H1 (cell line): ENCODE measurements around the gene GPR63. TPM values are rescaled to one million over a fixed set of nuclear protein-coding genes. Genes with fewer than 3 reads are reported as not detected.

ENCODE experiments used
- CTCF ChIA-PET: fragments of 300-600 bp; sonication (Branson Sonifier 250); formaldehyde crosslinking; loops from one replicate; lab custom pipeline; 2021; ENCODE audit not compliant: partially characterized antibody; lab: Charles Lee
- POLR2A ChIA-PET: fragments of 300-600 bp; sonication (Branson Sonifier 250); formaldehyde crosslinking; loops from one replicate; lab custom pipeline; 2021; ENCODE audit warnings: inconsistent platforms; ENCODE audit not compliant: partially characterized antibody; lab: Charles Lee
- DNase-seq, 2 experiments: peaks; one replicate each; pipeline versions ENCODE4 v3.0.0 to v3.0.0-alpha.2; 2010 to 2022; ENCODE audit warnings: low spot score in 2 of 2, low read depth in 1 of 2, mixed read lengths in 1 of 2
- FAIRE-seq: peaks from 2 replicates; lab custom pipeline; 2011; peaks lifted over from hg19 to GRCh38; lab: Jason Lieb, UNC
- H2AFZ ChIP-seq: 2 replicates; pipeline ENCODE4 v1.8.1; 2012; ENCODE audit warnings: low read length, inconsistent platforms
- H2AK5ac ChIP-seq: 2 replicates; pipeline ENCODE4 v1.6.1; 2013; ENCODE audit warnings: low read depth, low read length
- H2BK120ac ChIP-seq: replicated peaks from 2 replicates; pipeline ENCODE3; 2013; ENCODE audit warnings: low read depth, low read length, inconsistent platforms
- H2BK12ac ChIP-seq: 2 replicates; pipeline ENCODE4 v1.6.1; 2013; ENCODE audit warnings: low read depth, low read length
- H2BK15ac ChIP-seq: 2 replicates; pipeline ENCODE4 v1.6.1; 2013; ENCODE audit warnings: low read length
- H2BK20ac ChIP-seq: 2 replicates; pipeline ENCODE4 v1.6.1; 2013; ENCODE audit warnings: low read length
- H2BK5ac ChIP-seq: 2 replicates; pipeline ENCODE4 v1.6.1; 2013; ENCODE audit warnings: low read depth, low read length
- H3K14ac ChIP-seq: 2 replicates; pipeline ENCODE4 v1.6.1; 2013; ENCODE audit warnings: inconsistent platforms; ENCODE audit not compliant: insufficient read length
- H3K18ac ChIP-seq: 2 replicates; pipeline ENCODE4 v1.6.1; 2013; ENCODE audit warnings: low read length; ENCODE audit errors: extremely low read depth
- H3K23ac ChIP-seq: 2 replicates; pipeline ENCODE4 v1.6.1; 2013; ENCODE audit warnings: inconsistent platforms; ENCODE audit not compliant: insufficient read length
- H3K23me2 ChIP-seq: 2 replicates; pipeline ENCODE4 v1.6.1; 2013; ENCODE audit warnings: low read depth, low read length
- H3K27ac ChIP-seq: 2 replicates; pipeline ENCODE4 v1.6.1; 2011; ENCODE audit warnings: low read depth, low read length, inconsistent platforms
- H3K27me3 ChIP-seq, 4 experiments: replicated peaks in 1 of 4; 1 replicate in 1 of 4; 2 replicates in 3 of 4; pipeline versions ENCODE4 v1.6.1 to v1.8.1; 2011 to 2013; ENCODE audit warnings: low read length in 3 of 4, mild to moderate bottlenecking in 3 of 4, inconsistent platforms in 2 of 4, mixed read lengths in 2 of 4, moderate library complexity in 1 of 4; ENCODE audit not compliant: control insufficient read depth in 3 of 4, insufficient read depth in 3 of 4; ENCODE audit errors: extremely low read depth in 1 of 4
- H3K36me3 ChIP-seq, 4 experiments: 2 replicates each; pipeline versions ENCODE4 v1.6.1 to v1.8.1; 2011 to 2013; ENCODE audit warnings: mild to moderate bottlenecking in 4 of 4, low read length in 3 of 4, moderate library complexity in 2 of 4, control low read depth in 1 of 4, inconsistent platforms in 1 of 4; ENCODE audit not compliant: insufficient read depth in 4 of 4, control insufficient read depth in 2 of 4
- H3K4ac ChIP-seq: replicated peaks from 2 replicates; pipeline ENCODE3; 2013; ENCODE audit warnings: low read length, low read depth, mixed read lengths, inconsistent platforms; ENCODE audit not compliant: insufficient read length
- H3K4me1 ChIP-seq, 4 experiments: replicated peaks in 1 of 4; 1 replicate in 1 of 4; 2 replicates in 3 of 4; pipeline versions ENCODE4 v1.6.1 to v1.8.1; 2011 to 2013; ENCODE audit warnings: low read length in 3 of 4, inconsistent platforms in 2 of 4, mixed read lengths in 1 of 4; ENCODE audit not compliant: insufficient read depth in 4 of 4, control insufficient read depth in 3 of 4
- H3K4me2 ChIP-seq, 2 experiments: 2 replicates each; pipeline versions ENCODE4 v1.6.1 to v1.8.1; 2011 to 2013; ENCODE audit warnings: low read depth in 2 of 2, low read length in 2 of 2, control low read depth in 1 of 2, inconsistent platforms in 1 of 2, mild to moderate bottlenecking in 1 of 2; ENCODE audit not compliant: insufficient read depth in 1 of 2
- H3K4me3 ChIP-seq, 4 experiments: fragments of 200-600, 300-600 bp in 1 of 4; sonication (generic), shearing (Covaris generic), sonication (Bioruptor Twin) in 1 of 4; 2 replicates each; pipeline versions ENCODE4 v1.5.1 to v1.8.1; 2011 to 2016; ENCODE audit warnings: low read length in 4 of 4, low read depth in 3 of 4, control low read depth in 2 of 4, inconsistent platforms in 2 of 4, mild to moderate bottlenecking in 2 of 4, mixed read lengths in 1 of 4, moderate library complexity in 1 of 4; ENCODE audit not compliant: insufficient read depth in 2 of 4; ENCODE audit errors: extremely low read depth in 1 of 4
- H3K56ac ChIP-seq: replicated peaks from 2 replicates; pipeline ENCODE3; 2013; ENCODE audit warnings: low read depth, mild to moderate bottlenecking, mixed read lengths, low read length, inconsistent platforms; ENCODE audit not compliant: insufficient read length
- H3K79me1 ChIP-seq: 2 replicates; pipeline ENCODE4 v1.6.1; 2013; ENCODE audit warnings: low read depth, low read length, control low read depth
- H3K79me2 ChIP-seq, 2 experiments: 2 replicates each; pipeline versions ENCODE4 v1.6.1 to v1.8.1; 2012 to 2013; ENCODE audit warnings: low read length in 2 of 2, mild to moderate bottlenecking in 2 of 2, inconsistent platforms in 1 of 2; ENCODE audit not compliant: insufficient read depth in 2 of 2, control insufficient read depth in 1 of 2
- H3K9ac ChIP-seq, 4 experiments: replicated peaks in 1 of 4; 1 replicate in 1 of 4; 2 replicates in 3 of 4; pipeline versions ENCODE4 v1.6.1 to v1.8.1; 2011 to 2013; ENCODE audit warnings: low read depth in 3 of 4, low read length in 3 of 4, control low read depth in 2 of 4, mild to moderate bottlenecking in 2 of 4, moderate library complexity in 2 of 4, inconsistent platforms in 1 of 4; ENCODE audit errors: extremely low read depth in 1 of 4
- H3K9me3 ChIP-seq, 2 experiments: 2 replicates each; pipeline versions ENCODE4 v1.6.1 to v1.8.1; 2012 to 2013; ENCODE audit warnings: mild to moderate bottlenecking in 2 of 2, moderate library complexity in 2 of 2, control low read depth in 1 of 2, inconsistent platforms in 1 of 2, low read depth in 1 of 2, low read length in 1 of 2, mixed read lengths in 1 of 2; ENCODE audit not compliant: insufficient read depth in 2 of 2
- H4K20me1 ChIP-seq, 2 experiments: replicated peaks in 1 of 2; 2 replicates each; pipeline versions ENCODE3 to v1.8.1; 2011 to 2013; ENCODE audit warnings: inconsistent platforms in 2 of 2, low read length in 2 of 2, mild to moderate bottlenecking in 1 of 2; ENCODE audit not compliant: insufficient read depth in 2 of 2, control insufficient read depth in 1 of 2
- H4K5ac ChIP-seq: 2 replicates; pipeline ENCODE4 v1.6.1; 2013; ENCODE audit warnings: low read length, low read depth, mixed read lengths, inconsistent platforms; ENCODE audit not compliant: insufficient read length
- H4K8ac ChIP-seq: 2 replicates; pipeline ENCODE4 v1.8.0; 2013; ENCODE audit warnings: mild to moderate bottlenecking, moderate library complexity, low read length, inconsistent platforms; ENCODE audit not compliant: insufficient read depth; ENCODE audit errors: extremely low read depth
- H4K91ac ChIP-seq: replicated peaks from 2 replicates; pipeline ENCODE3; 2013; ENCODE audit warnings: low read length, mixed read lengths, inconsistent platforms; ENCODE audit not compliant: insufficient read length
- CHD1 ChIP-seq: IDR thresholded peaks from 2 replicates; pipeline ENCODE4 v1.6.1; 2012; ENCODE audit warnings: low read depth, low read length, improper control_type of control experiment
- SAP30 ChIP-seq: fragments of 300-600 bp; sonication (generic); IDR thresholded peaks from 2 replicates; pipeline ENCODE4 v1.7.1; 2012; ENCODE audit warnings: low read length, moderate library complexity, mild to moderate bottlenecking, inconsistent platforms; ENCODE audit not compliant: insufficient read depth, insufficient replicate concordance
- TEAD4 ChIP-seq: IDR thresholded peaks from 2 replicates; pipeline ENCODE4 v1.6.1; 2012; ENCODE audit warnings: low read depth, low read length, inconsistent platforms, mixed read lengths
- polyA plus RNA-seq, 7 experiments: library from polyadenylated mRNA; depleted of rRNA in 3 of 7; stranded (reverse) in 5 of 7; unstranded in 2 of 7; fragments of >200 nt in 5 of 7; fragments of 200-250 nt in 2 of 7; gene quantifications; 1 replicate in 5 of 7; 2 replicates in 1 of 7; 4 replicates in 1 of 7; pipeline versions ENCODE4 v1.2.1 to v1.2.3, GENCODE V29; 2011 to 2013; ENCODE audit warnings: missing spikeins in 2 of 7, mixed read lengths in 2 of 7
- total RNA-seq: library from RNA; stranded (reverse); fragmentation: NEBNext Ultra II Directional; extraction: Animal tissue kit (Norgen Biotek cat#: 25700); gene quantifications from 2 replicates; pipeline ENCODE4 v1.2.1, GENCODE V29; 2021

Gene GPR63
- total and polyA plus RNA-seq, 2 of the 8 experiments (the other 6 are each of a cell fraction or from before 2014, with no cell fraction given) = 6.1 to 11.6 TPM

DNA sequence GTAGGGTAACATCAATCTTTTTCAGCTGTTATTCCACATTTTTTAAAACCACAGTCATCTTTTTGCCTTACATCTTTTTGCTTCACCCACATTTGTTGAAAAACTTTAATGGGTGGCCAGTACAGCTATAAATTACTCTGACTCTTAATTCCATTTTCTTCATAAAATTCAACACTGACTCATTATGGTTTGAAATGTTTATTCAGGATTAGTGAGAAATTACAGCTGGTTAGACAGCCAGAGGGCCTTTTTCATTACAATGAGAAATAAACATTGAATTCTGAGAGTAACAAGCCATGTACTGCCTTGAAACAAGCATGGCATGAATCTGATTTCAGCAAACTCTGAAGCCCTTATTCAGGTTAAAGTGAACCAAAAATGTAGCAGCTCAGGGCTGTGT, 40.9 kb upstream of the GPR63 start:
- H3K18ac ChIP-seq = no peak overlapping the region
- no peak overlapping the region for H3K23ac ChIP-seq
- H4K91ac ChIP-seq = no peak overlapping the region
- no peaks in the 10 kb centered on the region for H4K20me1 ChIP-seq
- TF ChIP-seq SAP30 (no peak), CHD1 (no peak), TEAD4 (no peak)
- H3K79me1 ChIP-seq = no peaks in the 10 kb centered on the region
- no peaks in the 10 kb centered on the region for H3K23me2 ChIP-seq
- H3K56ac ChIP-seq = no peak overlapping the region
- H3K4me3 ChIP-seq = no peak overlapping the region
- H3K27me3 ChIP-seq = no peaks in the 10 kb centered on the region
- no peak overlapping the region for H2AK5ac ChIP-seq
- H3K4me1 ChIP-seq = no peaks in the 10 kb centered on the region
- H2BK120ac ChIP-seq = no peak overlapping the region
- H3K9me3 ChIP-seq = no peaks in the 10 kb centered on the region
- H3K4ac ChIP-seq = no peak overlapping the region
- H2BK15ac ChIP-seq = no peak overlapping the region
- H2BK5ac ChIP-seq = no peak overlapping the region
- H4K8ac ChIP-seq = no peak overlapping the region
- no peak overlapping the region for H2BK20ac ChIP-seq
- POLR2A ChIA-PET = interaction anchor here (1.4 kb wide), 1 partner anchor 19 kb away, joined by 5 read pairs; no protein-coding TSS in a partner anchor
- H3K79me2 ChIP-seq = no peaks in the 10 kb centered on the region
- H3K27ac ChIP-seq = no peak overlapping the region
- H2BK12ac ChIP-seq = no peak overlapping the region
- no peak for FAIRE-seq
- H3K9ac ChIP-seq = no peak overlapping the region
- no peaks in the 10 kb centered on the region for H3K36me3 ChIP-seq
- CTCF ChIA-PET = interaction anchor here (1.6 kb wide), 1 partner anchor 82 kb away, joined by 4 read pairs; no protein-coding TSS in a partner anchor
- H2AFZ ChIP-seq = no peak overlapping the region; the same call in 1 of the 2 replicates
- H3K4me2 ChIP-seq = no peak overlapping the region
- DNase-seq = no peak
- no peak overlapping the region for H3K14ac ChIP-seq
- H4K5ac ChIP-seq = no peak overlapping the region
